LoVo (cell line): ENCODE results near the gene VTI1A.
A peak's percentile ranks its signal among the peaks of the same experiment; 100 is the strongest.

Experiments
- DNase-seq: peaks from one replicate; pipeline ENCODE4 v3.0.0-alpha.2; 2016; ENCODE audit warnings: low spot score

VTI1A gene

GRCh38 chr10:112546474-112546873 lies 99.5 kb downstream of the VTI1A start:
- DNase-seq = no peak

- DNase-seq = no peak
Observed at GRCh38 chr10:112548535-112549276, 101.7 kb downstream of the VTI1A start.

GRCh38 chr10:112552593-112553110 lies 105.6 kb downstream of the VTI1A start:
- DNase-seq = no peak

- no peak for DNase-seq
Observed at GRCh38 chr10:112553315-112553714, 106.3 kb downstream of the VTI1A start.

GRCh38 chr10:112554263-112554662 lies 107.2 kb downstream of the VTI1A start:
- DNase-seq = no peak

GRCh38 chr10:112557197-112557596 lies 110.2 kb downstream of the VTI1A start:
- no peak for DNase-seq

DNA sequence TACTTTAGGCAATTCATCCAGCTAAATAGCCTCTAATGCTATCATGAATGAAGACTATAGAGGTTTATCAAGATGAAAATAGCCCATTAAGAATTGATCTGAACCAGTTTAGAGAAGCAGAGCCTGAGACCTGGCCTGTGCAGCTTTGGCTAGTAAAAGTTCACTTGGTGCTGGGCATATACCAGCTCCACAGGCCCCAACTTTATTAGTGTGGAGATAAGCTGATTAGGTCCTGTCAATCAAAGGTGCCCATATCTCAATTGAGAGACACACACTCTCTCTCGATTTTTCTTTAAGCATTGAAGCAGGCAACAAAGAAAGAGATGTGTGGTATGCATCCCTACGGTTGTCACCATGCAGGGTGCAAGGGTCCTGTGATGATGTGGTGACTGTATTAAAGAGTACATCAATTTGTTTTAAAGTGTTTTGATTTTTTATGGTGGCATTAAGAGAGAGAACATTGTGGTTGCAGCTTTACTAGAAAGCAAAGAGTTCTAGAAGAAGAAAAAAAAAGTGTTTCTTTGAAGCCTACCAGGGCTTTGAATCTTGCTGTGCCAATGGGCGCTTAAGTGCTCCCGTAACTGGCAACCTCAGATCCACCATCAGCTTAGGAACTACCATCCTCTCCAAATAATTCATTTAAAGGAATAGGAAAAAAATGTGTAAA lies 111.6 kb downstream of the VTI1A start:
- DNase-seq = no peak

GRCh38 chr10:112559349-112559748 lies 112.3 kb downstream of the VTI1A start:
- no peak for DNase-seq

DNA sequence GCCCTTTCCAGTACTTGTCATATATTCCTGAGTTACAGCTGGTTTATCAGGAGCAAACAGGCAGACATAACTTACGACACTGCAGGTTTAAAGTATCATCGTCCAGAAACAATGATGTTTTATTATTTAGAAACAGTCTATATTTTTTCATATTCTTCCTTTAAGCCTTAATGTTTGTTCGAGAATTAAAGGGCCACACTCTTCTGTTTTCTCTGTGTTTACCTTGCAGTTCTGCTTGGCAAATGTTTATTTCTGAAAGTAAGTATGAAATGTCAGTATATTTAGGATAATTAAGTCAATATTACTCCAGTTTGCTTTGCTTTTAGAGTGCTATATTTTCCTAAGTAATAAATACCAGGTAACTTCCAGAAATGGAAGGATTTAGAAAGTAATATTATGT lies 115.1 kb downstream of the VTI1A start:
- no peak for DNase-seq

DNA sequence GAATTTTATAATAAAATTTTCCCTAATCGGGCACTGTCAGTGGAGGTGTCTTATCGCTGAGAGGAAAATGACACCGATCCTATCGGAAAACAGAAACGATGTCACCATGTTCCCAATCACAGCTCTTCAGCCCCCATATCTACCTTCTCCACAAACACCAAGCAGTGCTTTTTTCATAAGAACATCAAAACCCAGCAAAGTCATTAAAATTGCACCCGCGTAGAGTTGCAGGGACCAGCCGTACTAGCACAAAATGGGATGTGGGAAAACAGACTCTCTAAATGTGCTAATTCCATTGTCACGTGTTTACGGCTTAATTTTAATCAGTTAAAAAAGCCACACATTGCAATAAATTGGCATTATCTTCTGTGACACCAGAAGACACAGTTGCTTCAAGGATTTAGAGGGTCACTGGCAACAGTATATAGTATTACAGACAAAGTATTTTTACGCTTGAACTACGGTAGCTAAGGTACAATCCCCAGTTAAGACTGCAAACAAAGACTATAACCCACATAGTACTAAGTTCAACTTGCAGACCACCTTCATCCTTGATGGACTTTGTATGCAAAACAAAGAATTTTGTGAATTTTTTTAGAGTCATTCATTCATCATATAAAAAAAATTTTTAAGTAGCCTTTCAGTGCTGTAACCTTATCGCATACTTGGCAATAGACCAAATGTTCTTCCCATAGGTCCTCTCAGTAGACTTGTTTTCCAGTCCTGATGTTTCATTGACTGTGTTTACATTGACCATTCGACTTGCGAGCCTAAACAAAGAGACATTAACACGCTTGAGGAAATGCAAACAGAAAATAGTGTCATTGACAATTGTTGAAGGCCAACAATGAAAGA lies 116.0 kb downstream of the VTI1A start:
- peak; percentile 8 for DNase-seq

DNA sequence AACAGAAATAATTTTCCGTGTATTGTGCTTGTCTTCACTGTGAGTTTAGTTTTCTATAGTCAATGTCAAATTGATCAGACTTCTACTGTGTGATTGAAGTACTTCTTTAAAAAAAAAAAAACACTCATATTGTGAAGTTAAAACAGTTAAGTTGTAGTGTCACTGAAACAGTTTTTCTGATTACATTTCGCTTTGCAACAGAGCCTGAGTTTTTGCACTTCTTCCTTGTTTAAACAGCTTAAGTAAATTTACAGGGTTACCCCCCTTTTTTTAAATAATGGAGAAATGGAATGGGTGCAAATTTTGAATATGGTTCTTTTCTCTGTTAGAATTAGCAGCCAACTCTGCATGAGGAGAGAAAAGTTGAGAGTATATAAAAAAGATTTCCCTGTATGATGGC lies 117.3 kb downstream of the VTI1A start:
- DNase-seq = no peak

GRCh38 chr10:112565434-112566053 lies 118.5 kb downstream of the VTI1A start:
- peak; percentile 57 for DNase-seq

DNA sequence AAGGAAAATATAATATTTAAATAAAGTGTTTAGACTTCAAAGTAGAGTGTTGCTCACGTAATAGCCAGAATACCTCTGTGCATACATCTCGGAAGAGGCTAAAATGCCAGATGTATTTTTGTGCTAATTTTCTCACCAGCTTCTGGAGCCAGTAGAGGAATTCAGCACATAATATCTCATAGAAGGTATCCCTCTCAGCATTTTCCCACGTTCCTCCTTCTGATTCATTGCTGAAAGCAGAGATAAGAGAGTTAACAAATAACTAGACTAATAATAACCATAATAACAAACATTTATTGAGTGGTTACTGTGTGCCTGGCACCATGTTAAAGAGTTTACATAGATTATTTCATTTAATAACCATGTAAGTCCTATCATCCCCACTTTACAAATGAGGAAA lies 123.6 kb downstream of the VTI1A start:
- no peak for DNase-seq

DNA sequence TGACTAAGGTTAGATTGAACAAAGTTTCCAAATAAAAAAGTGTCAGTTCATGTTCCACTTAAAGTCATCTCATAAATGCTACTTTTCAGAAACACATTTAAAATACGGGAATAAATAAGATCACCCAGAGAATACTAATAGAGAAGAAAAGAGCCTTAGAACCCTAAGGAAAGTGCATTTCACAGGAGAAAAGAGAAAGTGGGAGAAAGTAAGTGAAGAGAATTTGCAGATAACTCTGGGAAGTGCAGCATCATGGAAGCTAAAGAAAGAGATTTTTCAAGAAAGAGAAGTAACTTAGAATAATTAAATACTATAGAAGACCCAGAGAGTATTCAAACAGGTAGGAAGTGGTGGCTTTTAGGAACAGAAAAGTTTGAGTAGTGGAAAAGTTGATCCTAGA lies 132.6 kb downstream of the VTI1A start:
- no peak for DNase-seq

DNA sequence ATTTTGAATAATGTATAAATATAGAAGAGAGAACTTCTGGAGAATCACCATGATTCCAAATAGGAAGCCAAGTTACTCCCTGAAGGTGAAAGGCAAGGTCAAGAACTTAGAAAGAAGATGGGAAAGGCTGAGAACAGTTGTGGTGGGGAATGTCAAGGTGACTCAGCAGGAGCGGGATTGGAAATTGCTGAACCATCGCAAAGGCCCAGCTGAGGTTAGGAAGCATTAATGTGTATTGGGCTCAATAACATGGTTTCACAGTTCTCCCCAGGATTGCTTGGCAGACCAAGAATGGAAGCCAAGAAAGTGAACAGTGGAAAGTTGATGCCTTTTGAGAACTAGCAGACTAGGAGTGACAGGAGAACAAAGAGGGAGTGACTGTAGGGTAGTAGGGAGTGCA lies 133.3 kb downstream of the VTI1A start:
- DNase-seq = no peak

- no peak for DNase-seq
Observed at GRCh38 chr10:112581921-112582320, 134.9 kb downstream of the VTI1A start.

GRCh38 chr10:112583236-112583939 lies 136.4 kb downstream of the VTI1A start:
- no peak for DNase-seq

GRCh38 chr10:112584276-112584675 lies 137.3 kb downstream of the VTI1A start:
- DNase-seq = no peak

- peak; percentile 31 for DNase-seq
Observed at GRCh38 chr10:112585126-112585525, 138.1 kb downstream of the VTI1A start.

DNA sequence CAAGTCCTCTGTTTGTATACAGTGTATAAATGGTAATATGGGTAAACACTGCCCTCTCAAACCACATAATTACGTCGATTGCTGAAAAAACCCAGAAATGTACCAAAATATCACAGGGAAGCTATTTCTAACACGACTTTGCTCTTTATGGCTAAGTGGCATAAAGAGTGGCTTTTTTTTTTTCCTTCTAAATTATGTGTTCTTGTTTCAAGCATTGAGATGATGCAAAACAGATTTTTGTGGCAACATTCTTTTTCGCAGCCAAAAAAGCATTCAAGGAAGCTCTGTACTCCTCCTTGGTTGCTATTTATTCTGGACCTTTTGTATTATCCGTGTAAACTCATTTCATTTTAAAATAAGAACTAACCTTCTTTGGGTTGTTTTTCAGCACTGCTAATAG lies 138.9 kb downstream of the VTI1A start:
- DNase-seq = no peak

- DNase-seq = no peak
Observed at GRCh38 chr10:112587729-112588128, 140.7 kb downstream of the VTI1A start.
